Subcutaneous adipose tissue (tissue), 4 donors: Measurements from ENCODE around the gene CA5B. TPM values are rescaled to one million over a fixed set of nuclear protein-coding genes. Genes with fewer than 3 reads are reported as not detected.

Experiments
- total RNA-seq, 4 donors: library from RNA; depleted of rRNA; stranded (reverse); fragments of >200 nt; gene quantifications; one replicate each; pipeline ENCODE4 v1.1.0, GENCODE V29; 2016
- TF ChIP-seq, protein P1 (sequence below): fragments of 450-650 bp; IDR thresholded peaks from one replicate; pipeline ENCODE4 v1.5.1; 2016; ENCODE audit warnings: low read depth, mild to moderate bottlenecking, control low read depth, antibody characterized with exemption, moderate library complexity

CA5B gene
- total RNA-seq, 4 donors from 2014 or later = 12.4 to 29.3 (median 21.0) TPM

DNA sequence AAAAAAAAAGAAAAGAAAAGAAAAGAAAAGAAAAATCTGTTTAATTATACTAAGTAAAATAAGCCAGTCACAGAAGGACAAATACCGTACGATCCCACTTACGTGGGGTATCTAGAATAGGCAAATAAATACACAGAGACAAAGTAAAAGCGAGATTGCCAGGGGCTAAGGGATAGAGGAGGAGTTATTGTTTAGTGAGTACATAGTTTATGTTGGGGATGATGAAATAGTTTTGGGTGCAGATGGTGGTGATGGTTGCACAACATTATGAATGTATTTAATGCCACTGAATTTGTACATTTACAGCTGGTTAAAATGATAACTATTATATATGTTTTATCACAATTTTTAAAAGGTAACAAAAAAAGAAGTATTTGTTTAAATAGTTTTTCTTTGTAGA, 7.1 kb downstream of the CA5B start:
- TF ChIP-seq, protein P1, sequence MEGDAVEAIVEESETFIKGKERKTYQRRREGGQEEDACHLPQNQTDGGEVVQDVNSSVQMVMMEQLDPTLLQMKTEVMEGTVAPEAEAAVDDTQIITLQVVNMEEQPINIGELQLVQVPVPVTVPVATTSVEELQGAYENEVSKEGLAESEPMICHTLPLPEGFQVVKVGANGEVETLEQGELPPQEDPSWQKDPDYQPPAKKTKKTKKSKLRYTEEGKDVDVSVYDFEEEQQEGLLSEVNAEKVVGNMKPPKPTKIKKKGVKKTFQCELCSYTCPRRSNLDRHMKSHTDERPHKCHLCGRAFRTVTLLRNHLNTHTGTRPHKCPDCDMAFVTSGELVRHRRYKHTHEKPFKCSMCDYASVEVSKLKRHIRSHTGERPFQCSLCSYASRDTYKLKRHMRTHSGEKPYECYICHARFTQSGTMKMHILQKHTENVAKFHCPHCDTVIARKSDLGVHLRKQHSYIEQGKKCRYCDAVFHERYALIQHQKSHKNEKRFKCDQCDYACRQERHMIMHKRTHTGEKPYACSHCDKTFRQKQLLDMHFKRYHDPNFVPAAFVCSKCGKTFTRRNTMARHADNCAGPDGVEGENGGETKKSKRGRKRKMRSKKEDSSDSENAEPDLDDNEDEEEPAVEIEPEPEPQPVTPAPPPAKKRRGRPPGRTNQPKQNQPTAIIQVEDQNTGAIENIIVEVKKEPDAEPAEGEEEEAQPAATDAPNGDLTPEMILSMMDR = no peak

DNA sequence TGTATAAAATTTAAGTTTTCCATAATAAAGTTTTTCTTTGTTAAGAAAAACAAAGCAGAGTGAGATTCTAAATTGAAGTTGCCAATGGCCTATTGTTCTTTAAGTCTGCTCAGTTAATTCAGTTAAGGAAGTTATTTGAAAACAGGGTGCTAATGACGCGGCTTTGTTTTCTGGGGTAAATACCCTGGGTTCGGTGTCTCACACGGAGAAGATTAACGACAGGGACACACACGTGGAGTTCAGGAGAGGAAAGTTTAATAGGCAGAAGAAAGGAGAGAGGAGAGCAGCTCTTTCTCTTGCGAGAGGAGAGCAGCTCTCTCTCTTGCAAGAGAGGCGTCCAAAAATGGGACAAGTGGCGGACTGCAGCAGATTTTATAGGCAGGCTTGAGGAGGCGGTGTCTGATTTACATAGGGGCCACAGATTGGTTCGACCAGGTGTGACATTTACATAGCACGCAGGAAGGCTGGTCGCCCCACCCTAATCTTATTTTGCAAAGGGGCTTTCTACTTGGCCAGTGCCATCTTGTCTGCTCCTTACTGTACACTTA, 9.6 kb downstream of the CA5B start:
- TF ChIP-seq, protein P1 = no peak

DNA sequence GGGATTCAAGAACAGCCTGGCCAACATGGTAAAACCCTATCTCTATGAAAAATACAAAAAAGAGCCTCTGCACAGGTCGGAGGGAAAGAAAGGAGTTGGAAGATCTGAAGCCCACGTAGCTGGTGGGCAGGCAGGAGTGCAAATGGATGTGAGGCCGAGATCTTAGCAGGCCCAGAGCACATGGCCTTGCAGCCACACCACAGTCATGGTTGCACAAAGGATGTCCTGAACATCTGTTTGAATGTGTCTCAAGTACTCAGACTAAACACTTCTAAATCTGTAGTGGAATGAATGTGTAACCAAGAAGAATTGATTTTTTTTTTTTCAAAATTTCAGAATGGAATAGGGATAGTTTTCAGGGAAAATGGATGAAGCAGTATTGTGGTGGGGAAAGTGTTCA, 10.8 kb downstream of the CA5B start:
- TF ChIP-seq, protein P1 = no peak

DNA sequence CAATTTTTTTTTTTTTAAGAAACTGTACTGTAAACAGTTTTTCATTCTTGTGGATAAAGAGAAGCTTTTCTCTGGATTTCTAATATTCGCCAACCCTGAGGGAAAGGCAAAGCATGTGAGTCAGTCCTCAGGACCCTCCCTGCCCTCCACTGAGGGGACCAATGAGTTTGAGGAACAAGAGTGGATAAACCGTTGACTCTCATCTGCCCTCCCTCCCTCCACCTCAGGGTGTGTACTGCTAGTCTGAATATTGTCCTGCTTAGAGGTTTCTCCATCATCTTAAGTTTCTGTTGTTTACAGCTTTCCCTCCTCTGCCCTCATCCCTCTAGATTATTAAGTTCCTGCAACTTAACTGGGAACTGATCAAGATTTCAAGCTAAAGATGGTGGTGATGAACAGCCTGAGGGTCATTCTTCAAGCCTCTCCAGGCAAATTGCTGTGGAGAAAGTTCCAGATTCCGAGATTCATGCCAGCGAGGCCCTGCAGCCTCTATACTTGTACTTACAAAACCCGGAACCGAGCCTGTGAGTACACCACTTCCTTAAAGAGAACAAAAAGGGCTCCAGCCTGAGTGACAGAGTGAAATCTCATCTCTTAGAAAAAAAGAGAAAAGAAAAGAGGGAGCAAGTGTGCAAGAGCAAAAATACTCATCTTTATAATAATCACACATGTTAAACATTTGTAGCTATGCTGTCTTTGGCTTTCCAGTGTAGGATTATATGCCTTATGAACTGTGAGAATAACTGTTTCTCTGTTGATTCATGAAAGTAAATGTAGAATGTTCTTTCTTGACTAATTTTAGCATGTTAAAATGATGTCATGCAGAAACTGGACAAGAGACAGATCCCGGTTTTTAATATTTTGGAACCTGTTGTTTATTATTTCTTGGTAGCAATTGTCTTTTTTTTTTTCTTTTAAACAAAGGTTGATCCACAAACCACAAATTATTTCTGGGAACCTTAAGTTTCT, 11.9 kb downstream of the CA5B start:
- TF ChIP-seq, protein P1 = no peak

DNA sequence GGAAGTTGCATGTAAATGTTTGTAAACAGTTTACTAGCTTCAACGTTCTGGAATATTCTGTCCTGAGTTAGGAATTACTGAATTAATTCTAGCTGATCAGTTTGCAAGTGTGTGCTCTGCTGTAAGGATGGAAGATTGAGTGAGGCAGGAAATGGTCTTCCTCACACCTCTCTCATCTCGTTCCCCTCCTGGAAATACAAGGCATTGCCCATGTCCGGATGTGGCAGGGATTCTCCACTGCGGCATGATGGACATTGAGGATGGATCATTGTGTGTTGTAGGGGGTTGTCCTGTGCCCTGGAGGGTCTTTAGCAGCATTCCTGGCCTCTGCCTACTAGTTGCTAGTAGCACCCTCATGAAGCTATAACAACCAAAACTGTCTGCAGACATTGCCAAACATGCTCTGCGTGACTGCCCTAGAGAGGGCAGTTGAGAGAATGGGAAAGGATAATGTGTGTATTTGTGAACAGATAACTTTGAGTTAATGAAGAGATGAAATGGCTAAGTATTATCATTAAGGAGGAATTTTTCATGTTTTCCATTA, 12.6 kb downstream of the CA5B start:
- TF ChIP-seq, protein P1 = no peak

DNA sequence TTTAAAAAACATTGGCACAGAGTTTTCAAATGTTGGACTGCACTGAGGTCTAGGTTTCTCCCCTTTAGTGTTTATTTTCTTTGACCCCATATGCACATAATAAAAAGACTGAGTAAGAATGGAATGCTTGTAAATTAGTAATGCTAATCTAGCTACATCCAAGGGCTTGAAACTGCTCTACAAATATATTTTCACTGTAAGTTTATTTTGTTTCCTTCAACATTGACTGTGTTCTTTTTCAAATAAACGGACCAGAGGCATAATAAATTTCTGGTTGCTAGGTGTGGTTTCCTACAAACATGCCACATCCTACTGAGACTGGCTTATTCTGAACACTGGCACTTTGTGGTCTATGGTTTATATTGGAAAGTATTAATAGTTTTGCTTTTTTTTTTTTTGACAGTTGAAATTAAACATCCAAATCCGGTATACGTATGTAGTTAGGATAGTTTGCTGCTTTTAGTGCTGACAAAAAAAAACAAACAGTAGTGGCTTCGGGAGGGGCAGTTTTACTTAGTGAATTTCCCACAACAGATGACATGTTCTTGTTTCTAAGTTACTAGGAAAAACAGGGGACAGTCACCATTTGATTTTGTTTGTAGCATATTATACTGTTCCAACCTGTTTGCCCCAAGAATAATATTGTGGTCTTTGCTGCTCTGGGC, 13.2 kb downstream of the CA5B start:
- TF ChIP-seq, protein P1 = no peak

DNA sequence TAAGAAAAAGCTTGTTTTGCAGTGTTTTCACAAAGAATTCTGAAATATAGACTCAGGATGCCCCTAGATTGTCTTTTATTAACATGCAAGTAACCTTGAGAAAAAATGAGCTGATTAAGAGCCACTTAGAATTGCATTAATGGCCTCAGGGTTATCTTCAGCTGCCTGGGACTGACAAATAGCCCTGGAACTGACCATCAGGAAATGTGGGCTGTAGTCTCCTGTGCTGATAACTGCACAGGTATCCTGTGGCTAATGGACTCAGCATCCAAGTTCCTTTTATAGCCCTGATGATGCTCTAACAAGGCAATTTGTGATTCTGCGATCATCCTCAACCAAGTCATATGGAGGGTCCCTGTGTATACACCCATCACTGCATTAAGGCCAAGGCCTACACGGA, 17.0 kb downstream of the CA5B start:
- TF ChIP-seq, protein P1 = no peak
